GM12891 (cell line): ENCODE results near the gene TMEM143.

ENCODE experiments used
- PAX5 ChIP-seq: IDR thresholded peaks from 2 replicates; pipeline ENCODE4 v1.6.1; 2011; ENCODE audit warnings: low read length, moderate library complexity, mild to moderate bottlenecking; ENCODE audit not compliant: insufficient read depth, severe bottlenecking
- POLR2A ChIP-seq: IDR thresholded peaks from 2 replicates; pipeline ENCODE4 v1.6.1; 2011; ENCODE audit warnings: low read depth, low read length, control low read depth
- POLR2AphosphoS5 ChIP-seq: IDR thresholded peaks from 2 replicates; pipeline ENCODE4 v1.6.1; 2011; ENCODE audit warnings: low read depth, low read length, control low read depth

DNA sequence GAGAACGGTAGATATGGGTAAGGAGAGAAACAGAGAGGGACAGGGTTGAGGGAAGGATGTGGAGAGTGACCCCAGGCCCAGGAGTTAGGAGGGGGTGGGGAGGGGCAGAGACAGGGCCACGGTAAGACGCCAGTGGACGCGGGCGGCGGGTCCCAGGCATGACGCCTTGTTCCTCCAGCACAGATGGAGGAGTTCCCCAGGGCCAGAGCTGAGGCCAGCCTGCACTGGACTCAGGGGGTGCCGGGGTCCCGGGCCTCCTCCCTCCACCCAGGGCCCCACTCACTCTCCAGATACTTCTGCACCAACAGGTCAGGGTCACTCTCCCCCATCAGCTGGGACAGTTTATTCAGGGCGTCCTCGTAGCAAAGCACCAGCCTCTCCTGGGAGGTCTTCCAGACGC lies 60.4 kb downstream of the TMEM143 start:
- TF ChIP-seq POLR2A (no peak), POLR2AphosphoS5 (no peak), PAX5 (no peak)
